Right lobe of liver (tissue), 4 donors: ENCODE results near the gene RPL15.

Experiments used
- POLR2A ChIP-seq: fragments of 450-650 bp; IDR thresholded peaks from one replicate; pipeline ENCODE4 v1.6.1; 2017; ENCODE audit warnings: antibody characterized with exemption, mild to moderate bottlenecking
- TF ChIP-seq, protein P1 (sequence below), 4 donors: fragments of 200-600 bp in 3 of 4; fragments of 450-650 bp in 1 of 4; IDR thresholded peaks; one replicate each; pipeline versions ENCODE4 v1.5.1 to v1.8.0; 2016 to 2022; ENCODE audit warnings: antibody characterized with exemption in 4 of 4, mild to moderate bottlenecking in 2 of 4
- donor health status: DM: no; HTN: no; CAD: no.
- donor health status: DM: no; HTN: no; CAD: no.
- donor health status: DM: no; HTN: yes; CAD: no.

DNA sequence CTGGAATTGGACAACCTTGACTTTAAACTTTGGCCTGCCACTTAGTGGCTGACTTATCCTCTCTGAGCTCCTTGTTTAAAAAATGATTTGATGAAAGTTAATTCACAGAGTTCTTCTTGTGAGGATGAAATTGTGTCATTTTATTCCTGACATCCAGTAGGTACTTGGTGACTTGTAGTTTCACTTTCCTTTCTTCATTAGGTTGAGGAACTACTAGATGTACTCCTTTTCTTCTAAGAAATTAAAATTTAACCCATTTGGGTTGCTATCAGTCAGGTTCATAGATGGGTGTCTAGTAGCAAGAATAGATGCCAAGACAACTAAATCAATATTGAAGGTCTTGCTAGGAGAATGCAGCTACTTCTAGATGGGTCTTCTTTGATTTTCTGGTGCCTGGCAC lies 33.4 kb downstream of the RPL15 start:
- TF ChIP-seq, protein P1, sequence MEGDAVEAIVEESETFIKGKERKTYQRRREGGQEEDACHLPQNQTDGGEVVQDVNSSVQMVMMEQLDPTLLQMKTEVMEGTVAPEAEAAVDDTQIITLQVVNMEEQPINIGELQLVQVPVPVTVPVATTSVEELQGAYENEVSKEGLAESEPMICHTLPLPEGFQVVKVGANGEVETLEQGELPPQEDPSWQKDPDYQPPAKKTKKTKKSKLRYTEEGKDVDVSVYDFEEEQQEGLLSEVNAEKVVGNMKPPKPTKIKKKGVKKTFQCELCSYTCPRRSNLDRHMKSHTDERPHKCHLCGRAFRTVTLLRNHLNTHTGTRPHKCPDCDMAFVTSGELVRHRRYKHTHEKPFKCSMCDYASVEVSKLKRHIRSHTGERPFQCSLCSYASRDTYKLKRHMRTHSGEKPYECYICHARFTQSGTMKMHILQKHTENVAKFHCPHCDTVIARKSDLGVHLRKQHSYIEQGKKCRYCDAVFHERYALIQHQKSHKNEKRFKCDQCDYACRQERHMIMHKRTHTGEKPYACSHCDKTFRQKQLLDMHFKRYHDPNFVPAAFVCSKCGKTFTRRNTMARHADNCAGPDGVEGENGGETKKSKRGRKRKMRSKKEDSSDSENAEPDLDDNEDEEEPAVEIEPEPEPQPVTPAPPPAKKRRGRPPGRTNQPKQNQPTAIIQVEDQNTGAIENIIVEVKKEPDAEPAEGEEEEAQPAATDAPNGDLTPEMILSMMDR (IDR thresholded peaks at IDR 0.05), result no peak
- no peak for TF ChIP-seq POLR2A
